OCI-LY3 (cell line): ENCODE measurements around the gene ARHGEF38.

Experiments
- CTCF ChIP-seq: fragments of 200-600, 300-600 bp; sonication (generic); IDR thresholded peaks from 2 replicates; pipeline ENCODE4 v1.5.1; 2014; ENCODE audit warnings: antibody characterized with exemption, low read length, low read depth
- EZH2phosphoT487 ChIP-seq: fragments of 200-600 bp; shearing (Covaris generic); IDR thresholded peaks from 2 replicates; pipeline ENCODE4 v1.6.1; 2018; ENCODE audit warnings: antibody characterized with exemption, mixed run types, low read depth

DNA sequence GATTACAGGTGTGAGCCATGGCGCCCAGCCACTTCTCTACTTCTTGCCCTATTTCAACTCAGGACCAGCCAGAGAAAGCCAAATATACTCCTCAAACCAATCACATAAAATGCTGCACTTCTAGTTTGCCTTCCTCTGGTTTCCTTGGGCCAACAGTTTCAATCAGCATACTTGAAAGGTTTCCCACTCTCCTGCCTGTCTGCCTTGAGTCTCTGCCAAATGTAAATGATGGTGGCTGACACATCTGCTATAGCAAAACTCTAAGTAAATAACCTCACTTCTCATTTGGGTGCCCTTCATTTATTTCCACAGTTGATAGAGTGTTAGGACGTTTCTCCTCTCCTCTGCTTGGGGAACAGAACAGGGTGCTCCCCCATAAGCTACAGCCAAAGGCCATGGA, 42.2 kb upstream of the ARHGEF38 start:
- no peak for TF ChIP-seq CTCF
- TF ChIP-seq EZH2phosphoT487, result no peak
